Measurements from ENCODE around the gene GCHFR.

Gene GCHFR

DNA sequence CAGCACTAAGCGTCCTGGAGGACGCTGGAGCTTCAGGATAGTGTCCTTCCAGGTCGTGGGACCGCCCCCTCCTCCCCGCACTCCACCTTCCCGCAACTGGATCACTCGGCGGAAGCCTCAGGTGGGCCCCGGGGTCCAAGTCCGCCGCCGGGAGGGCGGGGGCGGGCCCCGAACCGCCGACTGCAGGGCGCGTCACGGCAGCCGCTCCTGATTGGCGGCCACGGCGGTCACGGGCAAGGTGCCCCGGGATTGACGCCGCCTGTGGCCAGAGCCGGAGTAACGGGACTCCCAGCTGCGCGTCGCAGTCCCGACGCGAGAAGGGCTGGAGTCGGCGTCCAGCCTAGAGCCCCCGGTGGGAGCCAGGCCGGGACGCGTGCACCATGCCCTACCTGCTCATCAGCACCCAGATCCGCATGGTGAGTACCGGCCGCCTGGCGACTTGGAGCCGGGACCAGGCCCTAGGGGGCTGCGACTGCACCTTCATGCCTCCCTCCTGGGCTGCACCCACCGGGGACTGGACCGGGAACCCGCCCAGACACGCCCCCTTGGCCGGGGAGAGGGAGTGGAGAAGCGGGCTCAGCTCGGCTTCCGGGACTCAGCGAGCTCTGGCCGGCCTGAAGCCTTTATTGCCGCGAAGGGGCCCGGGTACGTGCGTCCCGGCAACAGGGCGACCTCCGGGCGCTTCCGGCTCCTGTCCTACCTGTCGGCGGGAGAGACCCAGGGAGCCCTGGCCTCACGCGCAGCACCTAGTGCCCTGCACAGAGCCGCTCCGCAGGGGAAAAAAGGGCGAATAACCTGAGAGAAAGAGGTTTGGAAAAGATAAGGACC lies at the start of gene GCHFR:
TSS of gene GCHFR (plus strand) at position 268 of the 828 bp plus-strand sequence. CDS start at position 381, 113 bp downstream.
- peak; percentile 90 for DNase-seq (ENCODE audit: low spot score)

DNA sequence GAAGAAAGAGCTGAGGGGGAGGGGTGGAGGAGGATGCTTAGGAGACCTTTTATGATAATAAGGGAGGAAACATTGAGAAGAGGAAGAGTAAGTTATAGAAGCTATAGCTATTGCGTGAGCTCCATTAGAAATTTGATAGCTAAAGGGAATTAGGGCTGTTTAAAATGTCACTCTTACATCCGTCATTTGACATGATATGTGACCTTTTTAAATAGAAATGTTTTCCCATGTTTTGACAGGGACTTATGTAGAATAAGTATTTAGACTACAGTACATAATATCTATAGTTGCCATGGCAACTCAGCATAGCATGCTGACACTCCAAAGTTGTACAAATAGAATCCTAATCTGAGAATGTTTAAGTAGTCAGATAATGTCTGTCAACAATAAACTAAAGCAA lies 49.7 kb upstream of the GCHFR start:
- no peak for DNase-seq (ENCODE audit: low spot score)

DNA sequence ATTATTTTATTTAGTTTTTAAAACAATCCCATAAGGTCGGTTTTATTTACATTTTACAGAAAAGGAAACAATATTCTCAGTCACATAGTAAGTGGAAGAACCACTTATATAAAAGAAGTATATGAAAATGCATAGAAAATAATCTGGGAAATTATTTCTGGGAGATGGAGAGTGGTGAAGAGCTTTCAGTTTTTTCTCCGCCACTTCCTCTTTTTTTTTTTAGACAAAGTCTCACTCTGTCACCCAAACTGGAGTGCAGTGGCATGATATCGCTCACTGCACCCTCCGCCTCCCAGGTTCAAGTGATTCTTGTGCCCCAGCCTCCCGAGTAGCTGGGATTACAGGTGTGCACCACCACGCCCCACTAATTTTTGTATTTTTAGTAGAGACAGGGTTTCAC lies 47.7 kb upstream of the GCHFR start:
- DNase-seq (ENCODE audit: low spot score) = no peak

DNA sequence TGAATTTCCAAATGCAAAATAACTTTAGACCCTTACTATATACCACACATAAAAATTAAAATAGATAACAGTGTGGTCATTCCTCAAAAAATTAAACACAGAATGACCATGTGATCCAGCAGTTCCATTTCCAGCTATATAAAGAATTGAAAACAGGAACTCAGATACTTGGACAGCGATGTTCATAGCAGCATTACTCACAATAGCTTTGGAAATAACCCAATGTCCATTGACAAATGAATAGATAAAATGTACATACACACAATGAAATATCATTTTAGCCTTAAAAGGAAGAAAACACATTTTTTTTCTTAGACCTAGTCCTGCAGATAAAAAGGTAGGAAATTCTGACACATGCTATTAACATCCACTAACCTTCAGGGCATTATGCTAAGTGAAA lies 42.2 kb upstream of the GCHFR start:
- no peak for DNase-seq (ENCODE audit: low spot score)

DNA sequence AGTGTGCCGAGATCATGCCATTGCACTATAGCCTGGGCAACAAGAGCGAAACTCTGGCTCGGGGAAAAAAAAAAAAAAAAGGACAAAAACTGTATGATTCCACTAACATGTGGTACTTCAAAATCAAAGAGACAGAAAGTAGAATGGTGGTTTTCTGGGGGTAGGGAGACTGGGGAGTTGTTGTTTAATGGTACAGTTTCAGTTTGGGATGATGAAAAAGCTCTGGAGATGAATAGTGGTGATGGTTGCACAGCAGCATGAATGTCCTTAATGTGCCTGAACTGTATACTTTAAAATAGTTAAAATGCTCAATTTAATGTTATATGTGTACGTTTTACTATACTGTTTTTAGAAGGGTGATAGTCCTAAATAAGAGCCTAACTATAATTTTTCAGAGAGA lies 41.5 kb upstream of the GCHFR start:
- DNase-seq (ENCODE audit: low spot score) = no peak

DNA sequence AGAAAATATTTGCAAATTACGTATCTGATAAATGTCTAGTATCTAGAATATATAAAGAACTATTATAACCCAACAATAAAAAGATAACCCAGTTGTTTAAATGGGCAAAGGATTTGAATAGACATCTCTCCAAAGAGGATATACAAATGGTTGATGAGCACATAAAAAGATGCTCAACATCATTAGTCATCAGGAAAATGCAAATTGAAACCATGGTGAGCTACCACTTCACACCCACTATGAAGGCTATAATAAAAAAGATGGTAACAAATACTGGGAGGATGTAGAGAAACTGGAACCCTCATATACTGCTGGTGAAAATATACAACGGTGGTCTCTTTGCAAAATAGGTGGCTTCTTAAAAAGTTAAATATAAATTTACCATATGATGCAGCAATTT lies 40.9 kb upstream of the GCHFR start:
- DNase-seq (ENCODE audit: low spot score) = no peak

DNA sequence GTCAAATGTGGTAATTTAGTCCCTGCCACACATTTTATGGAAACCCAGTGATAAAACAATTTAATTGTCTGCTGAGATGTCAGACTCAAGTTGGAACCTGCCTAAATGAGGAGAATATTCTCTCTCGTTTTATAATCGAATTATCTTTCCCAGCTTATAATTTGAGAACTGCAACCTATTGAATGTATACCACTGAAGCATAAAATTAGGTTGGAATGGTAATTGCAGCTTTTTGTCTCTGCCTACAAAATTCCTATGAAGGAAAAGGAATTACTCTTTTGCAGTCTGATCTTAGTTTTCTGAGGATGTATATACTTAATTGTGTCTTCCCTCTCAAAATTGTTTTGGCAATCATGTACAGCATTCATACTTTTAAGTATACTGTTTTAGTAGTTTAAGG lies 39.9 kb upstream of the GCHFR start:
- DNase-seq (ENCODE audit: low spot score) = no peak

DNA sequence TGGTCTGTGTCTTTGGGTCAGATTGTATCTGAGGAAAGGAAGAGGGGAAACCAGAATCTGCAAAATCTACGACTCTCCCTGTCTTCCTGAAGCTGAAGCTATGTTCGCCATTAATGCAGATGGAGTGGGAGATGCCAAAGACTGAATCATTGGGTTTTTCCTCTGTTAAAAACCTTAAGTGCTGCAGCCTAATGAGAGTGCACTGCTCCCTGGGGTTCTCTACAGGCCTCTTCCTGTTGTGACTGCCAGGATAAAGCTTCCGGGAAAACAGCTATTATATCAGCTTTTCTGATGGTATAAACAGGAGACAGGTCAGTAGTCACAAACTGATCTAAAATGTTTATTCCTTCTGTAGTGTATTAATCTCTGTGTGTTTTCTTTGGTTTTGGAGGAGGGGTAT lies 32.8 kb upstream of the GCHFR start:
- no peak for DNase-seq (ENCODE audit: low spot score)

DNA sequence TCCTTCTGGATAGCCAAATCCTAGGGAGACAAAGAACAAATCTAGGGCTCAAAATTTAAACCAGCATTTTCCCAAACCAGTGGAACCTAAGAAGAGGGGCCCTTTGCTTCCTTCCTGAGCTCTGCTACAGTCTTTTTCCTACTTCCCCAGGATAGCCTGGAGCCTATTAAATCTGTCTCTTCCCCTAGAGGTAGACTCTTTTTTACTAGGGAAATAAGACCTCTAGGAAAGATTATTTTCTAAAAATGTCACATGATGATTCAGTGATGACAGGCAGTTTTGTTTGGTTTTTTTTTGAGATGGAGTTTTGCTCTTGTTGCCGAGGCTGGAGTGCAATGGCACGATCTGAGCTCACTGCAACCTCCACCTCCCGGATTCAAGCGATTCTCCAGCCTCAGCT lies 27.3 kb upstream of the GCHFR start:
- no peak for DNase-seq (ENCODE audit: low spot score)

DNA sequence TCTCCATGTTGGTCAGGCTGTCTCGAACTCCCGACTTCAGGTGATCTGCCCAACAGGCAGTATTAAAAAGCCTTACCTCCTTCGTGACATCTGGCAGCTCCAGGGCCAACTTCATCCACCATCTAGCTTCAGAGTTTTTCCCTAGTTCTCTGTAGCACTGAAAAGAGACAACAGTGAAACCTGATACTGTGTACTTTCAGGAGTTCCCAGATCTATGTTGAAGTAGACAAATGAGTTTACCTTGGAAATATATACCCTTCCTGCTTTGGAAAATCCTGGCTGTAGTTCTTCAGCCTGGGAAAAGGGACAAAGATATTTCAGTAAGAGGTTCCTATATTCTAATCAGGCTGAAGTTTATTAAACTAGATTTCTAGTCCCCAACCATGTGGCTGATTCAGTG lies 26.8 kb upstream of the GCHFR start:
- DNase-seq (ENCODE audit: low spot score) = no peak

DNA sequence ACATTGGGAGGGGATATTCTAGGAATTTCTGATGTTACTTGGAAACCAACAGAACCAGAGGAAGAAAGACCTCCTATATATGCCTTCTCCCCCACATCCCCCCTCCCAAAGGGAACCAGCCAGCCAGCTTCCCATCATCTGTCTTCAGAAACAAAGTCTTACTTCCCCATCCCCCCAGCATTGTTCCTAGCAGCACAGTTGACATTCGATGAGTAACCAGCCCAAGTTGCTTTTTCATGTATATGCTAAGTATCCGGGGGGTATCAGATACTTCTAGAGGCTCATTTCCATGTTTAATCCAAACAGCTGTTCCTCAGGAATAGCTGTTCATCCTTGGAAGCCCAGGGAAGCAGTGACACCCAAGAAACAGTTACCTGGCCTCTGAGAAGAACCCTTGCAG lies 24.8 kb upstream of the GCHFR start:
- no peak for DNase-seq (ENCODE audit: low spot score)

DNA sequence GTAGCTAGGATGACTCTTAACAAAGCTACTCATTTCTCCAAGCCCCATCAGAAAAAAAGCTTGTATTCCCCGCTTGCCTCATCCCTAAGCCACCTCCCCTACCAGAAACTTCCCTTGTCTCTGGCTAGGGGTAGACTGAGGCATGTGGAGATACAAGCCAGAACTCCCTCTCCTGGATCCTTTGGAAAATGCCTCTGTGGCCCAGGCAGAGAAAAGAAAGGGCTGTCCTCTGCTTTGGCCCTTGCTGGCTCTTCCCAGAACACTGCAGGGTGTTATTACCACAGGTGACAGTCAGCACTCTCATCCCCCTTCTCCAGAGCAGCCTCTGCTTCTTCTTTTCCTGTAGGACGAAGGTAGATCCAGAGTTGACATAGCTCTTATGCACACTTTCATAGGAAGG lies 24.0 kb upstream of the GCHFR start:
- no peak for DNase-seq (ENCODE audit: low spot score)

DNA sequence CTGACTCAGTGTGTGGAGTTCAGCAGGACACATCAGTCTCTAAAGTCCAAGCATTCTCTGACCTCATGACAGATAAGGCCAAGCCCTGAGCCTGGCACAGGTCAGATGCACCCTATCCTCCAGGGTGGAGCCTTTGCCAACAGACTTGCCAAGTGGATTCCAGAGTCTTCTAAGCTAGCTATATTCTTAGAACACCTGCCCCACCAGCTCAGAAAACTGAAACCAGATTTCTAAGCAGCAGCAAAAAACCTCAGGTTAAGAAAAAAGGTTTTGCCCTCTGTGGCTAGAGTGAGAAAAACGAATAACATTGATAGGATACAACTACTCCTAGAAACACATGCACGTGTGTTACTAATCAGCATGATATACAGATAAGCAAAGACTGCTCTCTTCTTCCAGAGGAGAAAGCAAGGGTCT lies 20.4 kb upstream of the GCHFR start:
- DNase-seq (ENCODE audit: low spot score) = no peak

DNA sequence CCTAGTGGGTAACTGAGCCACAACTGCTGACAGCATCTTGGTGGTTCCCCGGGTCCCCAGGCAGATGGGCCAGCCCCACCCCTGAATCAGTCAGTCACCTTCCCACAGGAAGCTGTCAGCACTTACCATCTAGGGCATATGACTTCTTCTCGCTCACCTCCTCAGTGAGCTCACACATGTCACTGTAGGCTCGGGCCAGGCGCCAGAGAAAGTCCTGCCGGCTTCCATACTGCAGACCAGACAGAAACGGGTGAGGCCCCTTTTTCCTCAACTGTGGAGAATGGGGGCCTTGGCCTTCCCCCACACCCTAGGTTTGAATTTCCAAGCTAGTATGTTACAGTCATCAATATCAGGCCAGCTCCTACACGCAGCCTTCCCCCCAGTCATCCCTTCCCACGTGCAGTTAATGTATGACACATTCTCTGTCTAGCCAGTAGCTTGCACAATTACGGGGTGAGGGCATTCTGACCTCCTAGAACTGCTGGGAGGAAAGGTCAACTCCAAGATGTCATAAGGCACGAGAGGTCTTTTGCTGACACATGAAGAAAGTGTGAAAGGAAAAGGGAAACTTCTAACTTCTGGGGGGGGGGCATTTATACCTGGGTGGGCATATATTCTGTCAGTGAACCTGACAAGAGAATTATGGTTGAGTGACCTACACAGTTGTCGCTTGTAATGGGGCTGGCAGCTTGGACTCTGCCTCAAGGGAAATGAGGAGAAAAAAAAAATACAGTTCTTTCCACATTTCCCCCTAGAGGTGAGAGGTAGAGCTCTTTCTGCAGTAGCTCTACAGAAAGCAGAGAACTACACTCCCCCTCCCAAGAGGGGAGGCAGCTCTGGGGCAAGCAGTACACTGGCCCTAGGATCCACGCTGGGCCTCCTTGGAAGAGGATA lies 19.7 kb upstream of the GCHFR start:
- peak; percentile 60 for DNase-seq (ENCODE audit: low spot score)

DNA sequence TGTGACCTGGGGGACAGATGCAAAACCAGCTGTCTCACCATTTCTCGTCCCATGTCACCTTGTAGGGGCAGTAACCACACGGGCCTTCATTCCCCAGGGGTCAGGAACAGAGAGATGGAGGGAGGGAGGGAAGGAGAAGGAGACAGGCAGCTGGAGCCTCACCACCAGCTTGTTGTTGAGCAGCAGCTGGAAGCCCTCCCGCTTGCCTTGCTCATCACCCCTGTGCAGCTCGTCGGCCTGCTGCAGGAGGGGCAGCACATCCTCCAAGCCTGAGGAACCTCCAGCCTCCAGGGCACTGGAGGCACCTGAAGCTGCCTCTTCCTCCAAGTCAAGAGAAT lies 19.1 kb upstream of the GCHFR start:
- no peak for DNase-seq (ENCODE audit: low spot score)

DNA sequence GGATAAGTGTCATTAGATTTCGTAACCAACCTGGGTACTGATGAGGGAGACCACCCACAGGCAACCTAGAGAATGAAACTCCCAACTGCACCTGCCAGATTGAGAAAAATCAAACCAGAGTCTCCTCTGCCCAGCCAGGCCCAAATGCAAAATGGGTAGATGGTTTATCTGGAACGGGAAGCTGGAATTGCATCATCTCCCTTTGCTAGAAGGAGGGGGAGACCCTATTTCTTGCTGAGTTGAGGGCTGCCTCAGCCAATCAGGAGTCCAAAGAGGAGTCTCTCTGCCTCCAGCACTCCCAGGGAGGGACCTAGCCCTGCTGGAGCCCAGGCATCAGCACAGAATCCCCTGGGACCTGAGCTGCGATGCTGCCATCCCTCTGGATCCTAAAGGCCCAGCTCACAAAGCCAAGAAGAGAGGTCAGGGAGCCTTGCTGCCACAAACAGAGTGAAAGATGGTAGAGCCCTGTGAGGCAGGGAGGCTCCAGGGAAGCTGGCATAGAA lies 16.9 kb upstream of the GCHFR start:
- no peak for DNase-seq (ENCODE audit: low spot score)

DNA sequence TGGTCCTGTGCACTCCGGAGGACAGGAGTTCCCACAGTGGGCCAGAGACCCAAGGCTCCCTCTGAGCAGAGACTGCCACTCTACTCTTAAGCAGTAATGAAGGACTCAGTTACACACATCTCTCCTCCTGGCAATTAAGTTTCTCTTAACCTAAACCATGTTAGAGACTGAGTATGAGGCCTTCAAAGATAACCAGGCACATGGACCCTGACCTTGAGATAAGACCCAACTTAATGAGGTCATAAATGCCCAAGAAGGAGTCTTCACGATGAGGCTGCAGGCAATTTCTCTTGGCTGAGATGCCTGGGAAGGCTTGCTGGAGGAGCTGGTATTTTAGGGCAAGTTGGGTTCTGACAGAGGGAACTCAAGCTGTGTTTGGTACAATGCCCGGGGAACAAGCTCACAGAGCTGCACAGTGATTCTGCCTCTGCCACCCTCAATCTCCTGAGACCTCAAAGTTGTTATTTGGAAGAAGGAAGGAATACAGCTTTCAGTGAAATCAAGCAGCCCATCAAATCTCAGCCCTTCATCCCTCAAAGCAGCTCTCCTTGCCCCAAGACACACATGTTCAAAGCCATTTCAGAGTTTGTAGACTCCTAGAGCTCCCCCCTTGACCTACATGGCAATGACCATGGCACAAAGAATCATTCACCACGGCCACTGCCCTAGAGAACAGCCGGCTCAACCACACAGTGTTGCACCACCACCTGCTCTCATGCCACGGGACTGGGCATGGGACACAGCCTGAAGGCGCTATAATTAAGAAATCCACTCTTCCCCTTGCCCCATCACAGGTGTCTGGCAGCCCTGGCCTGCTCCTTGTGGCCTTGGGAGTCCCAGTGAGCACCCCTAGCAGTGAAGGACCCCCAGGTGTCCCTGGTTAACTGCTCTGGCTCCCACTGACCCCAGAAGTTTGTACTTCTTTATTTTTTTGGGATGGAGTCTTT lies 15.9 kb upstream of the GCHFR start:
- DNase-seq (ENCODE audit: low spot score) = no peak

DNA sequence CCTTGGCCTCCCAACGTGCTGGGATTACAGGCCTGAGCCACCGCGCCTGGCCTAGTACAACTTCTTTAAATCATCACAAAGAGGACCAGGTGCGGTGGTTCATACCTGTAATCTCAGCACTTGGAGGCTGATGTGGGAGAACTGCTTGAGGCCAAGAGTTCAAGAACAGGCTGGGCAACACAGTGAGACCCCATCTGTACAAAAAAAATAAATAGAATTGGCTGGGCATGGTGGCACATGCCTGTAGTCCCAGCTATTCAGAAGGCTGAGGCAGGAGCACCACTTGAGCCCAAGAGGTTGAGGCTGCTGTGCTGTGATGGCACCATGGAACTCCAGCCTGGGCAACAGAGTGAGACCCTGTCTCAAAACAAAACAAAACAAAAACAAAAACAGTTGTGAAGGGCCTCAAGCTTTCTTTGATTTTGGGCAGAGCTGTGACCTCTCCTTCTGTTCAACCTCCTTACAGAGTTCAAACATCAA lies 14.7 kb upstream of the GCHFR start:
- DNase-seq (ENCODE audit: low spot score) = no peak

DNA sequence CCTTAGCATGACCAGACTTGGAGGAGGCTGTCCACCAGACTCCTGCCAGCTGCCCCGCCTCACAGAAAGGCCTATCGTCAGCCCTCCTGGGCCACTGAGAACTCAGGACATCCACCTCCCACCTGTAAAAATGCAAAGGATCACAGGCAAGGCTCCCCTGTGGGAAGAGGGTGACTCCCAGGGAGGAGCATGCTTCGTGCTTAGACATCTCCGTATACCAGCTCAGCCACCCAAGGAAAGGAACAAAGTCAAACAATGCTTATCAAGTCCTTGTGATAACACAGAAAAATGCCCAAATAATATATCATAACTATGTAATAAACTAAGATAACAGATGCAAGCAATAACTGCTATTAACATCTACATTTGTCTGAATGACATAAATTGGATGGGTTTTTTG lies 13.0 kb upstream of the GCHFR start:
- no peak for DNase-seq (ENCODE audit: low spot score)

DNA sequence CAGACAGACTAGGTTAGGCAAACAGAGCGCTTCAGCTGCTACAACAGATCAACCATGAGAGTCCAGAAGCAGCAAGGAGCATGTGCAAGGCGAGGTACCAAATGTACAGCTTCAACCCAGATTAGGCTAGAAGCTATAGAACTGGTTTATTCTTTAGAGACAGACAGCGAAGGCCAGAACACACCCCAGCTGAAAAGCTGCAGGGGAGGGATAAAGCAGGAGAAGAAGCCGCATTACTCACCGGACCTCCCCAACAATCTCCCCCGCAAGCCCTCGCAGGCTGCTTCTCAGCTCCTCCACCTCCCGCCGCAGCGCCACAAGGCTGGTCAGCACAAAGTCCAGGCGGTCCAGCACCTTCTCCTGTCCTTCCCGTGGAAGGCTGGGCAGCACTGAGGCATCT lies 12.1 kb upstream of the GCHFR start:
- no peak for DNase-seq (ENCODE audit: low spot score)

DNA sequence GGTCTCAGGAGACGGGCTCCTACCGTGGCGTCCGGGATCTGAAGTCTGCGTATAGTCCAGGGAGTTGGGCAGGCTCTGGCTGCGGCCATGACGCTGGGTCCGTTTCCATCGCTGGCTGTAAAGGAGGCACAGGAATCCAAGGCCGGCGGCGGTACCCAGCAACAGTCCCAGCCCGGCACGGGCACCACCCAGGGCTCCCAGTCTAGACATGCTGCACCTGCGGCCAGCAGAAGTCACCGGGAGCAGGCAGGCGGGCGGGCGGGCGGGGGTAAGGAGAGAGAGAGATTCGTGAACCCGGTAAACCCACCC lies 9.3 kb upstream of the GCHFR start:
- DNase-seq (ENCODE audit: low spot score) = no peak
